ENCODE data around the gene PRH2. TPM values are rescaled to one million over a fixed set of nuclear protein-coding genes. Genes with fewer than 3 reads are reported as not detected.

Gene PRH2
- total RNA-seq, 5 donors from 2014 or later (not counting 1 experiment from before 2014, with no cell fraction given): not detected

DNA sequence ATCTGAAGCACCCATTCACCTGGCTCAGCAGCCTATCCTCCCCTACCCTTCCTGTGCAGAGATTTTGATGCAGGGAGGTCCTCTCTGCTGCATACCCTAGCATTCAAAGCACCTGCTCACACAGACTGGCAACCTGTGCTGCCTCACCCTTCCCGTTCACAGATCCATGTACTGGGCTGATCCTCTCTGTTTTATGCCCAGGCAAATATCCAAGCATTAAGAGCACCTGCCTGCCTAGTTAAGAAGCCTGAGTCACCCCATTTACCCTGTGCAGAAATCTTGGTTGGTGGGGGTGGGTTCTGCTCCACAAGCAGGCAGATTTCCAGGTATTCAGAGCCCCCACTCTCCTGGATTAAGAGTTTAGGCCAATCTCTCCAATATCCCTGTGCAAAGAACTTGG is 28.1 kb upstream of the PRH2 start:
- DNase-seq (no peak), ATAC-seq (replicated peaks in 1 of 4) (no peak)
- H3K27me3 ChIP-seq (replicated peaks in 1 of 2; ENCODE audit: control insufficient read depth in 2 of 2, extremely low read depth in 1 of 2, insufficient read depth in 2 of 2, low read length in 1 of 2): no peaks in the 10 kb centered on the region
- H3K36me3 ChIP-seq (ENCODE audit: control insufficient read depth in 2 of 2, extremely low read depth in 1 of 2, insufficient read depth in 1 of 2, low read length in 1 of 2): peaks cover 0 to 5% of the 10 kb centered on the region in 2 donors
- no peaks in the 10 kb centered on the region for H3K4me1 ChIP-seq (ENCODE audit: control insufficient read depth in 1 of 2, extremely low read depth in 1 of 2, insufficient read depth in 2 of 2, low read length in 2 of 2)
- H3K9me3 ChIP-seq: no peaks in the 10 kb centered on the region
- H3K9me3 Mint-ChIP-seq: peaks cover 11 to 43% (median 22%) of the 10 kb centered on the region in 3 donors
- WGBS (ENCODE audit: insufficient coverage): 100% methylated on average over 1 of the region's 1 CpG
- H3K36me3 Mint-ChIP-seq: peaks cover 68% of the 10 kb centered on the region
- no peaks in the 10 kb centered on the region for H3K4me1 Mint-ChIP-seq
- no peak overlapping the region for H3K27ac ChIP-seq (ENCODE audit: low read length)
- ChIA-PET POLR2A (no interaction called here), CTCF (no interaction called here)
- no peak overlapping the region for H3K27ac Mint-ChIP-seq
- no peaks in the 10 kb centered on the region for H3K27me3 Mint-ChIP-seq
- H3K4me3 ChIP-seq (ENCODE audit: control insufficient read depth in 1 of 2, extremely low read depth in 1 of 2, low read length in 1 of 2): no peak overlapping the region
- H3K4me3 Mint-ChIP-seq: no peak overlapping the region

- H3K36me3 ChIP-seq (ENCODE audit: control insufficient read depth in 2 of 2, extremely low read depth in 1 of 2, insufficient read depth in 1 of 2, low read length in 1 of 2): peaks cover 0 to 5% of the 10 kb centered on the region in 2 donors
- Mint-ChIP-seq H3K9me3 (peaks cover 11 to 44% (median 23%) of the 10 kb centered on the region in 3 donors), H3K4me3 (no peak overlapping the region), H3K27me3 (no peaks in the 10 kb centered on the region), H3K27ac (no peak overlapping the region), H3K4me1 (no peaks in the 10 kb centered on the region), H3K36me3 (peaks cover 70% of the 10 kb centered on the region)
- no peaks in the 10 kb centered on the region for H3K4me1 ChIP-seq (ENCODE audit: control insufficient read depth in 1 of 2, extremely low read depth in 1 of 2, insufficient read depth in 2 of 2, low read length in 2 of 2)
- ATAC-seq (replicated peaks in 1 of 4): no peak
- DNase-seq: no peak
- H3K27ac ChIP-seq (ENCODE audit: low read length): no peak overlapping the region
- ChIA-PET POLR2A (no interaction called here), CTCF (no interaction called here)
- WGBS (ENCODE audit: insufficient coverage): no CpG with 5 or more reads among the region's 1 CpG
- H3K4me3 ChIP-seq (ENCODE audit: control insufficient read depth in 1 of 2, extremely low read depth in 1 of 2, low read length in 1 of 2): no peak overlapping the region
- H3K27me3 ChIP-seq (replicated peaks in 1 of 2; ENCODE audit: control insufficient read depth in 2 of 2, extremely low read depth in 1 of 2, insufficient read depth in 2 of 2, low read length in 1 of 2): no peaks in the 10 kb centered on the region
- H3K9me3 ChIP-seq: no peaks in the 10 kb centered on the region
These were observed 27.6 kb upstream of the PRH2 start for GRCh38 chr12:10901427-10901826.

GRCh38 chr12:10904686-10905085 is 24.4 kb upstream of the PRH2 start:
- Mint-ChIP-seq H3K36me3 (peaks cover 74% of the 10 kb centered on the region), H3K27ac (no peak overlapping the region), H3K4me1 (no peaks in the 10 kb centered on the region), H3K4me3 (no peak overlapping the region), H3K9me3 (peaks cover 11 to 49% (median 26%) of the 10 kb centered on the region in 3 donors), H3K27me3 (no peaks in the 10 kb centered on the region)
- DNase-seq (no peak), ATAC-seq (replicated peaks in 1 of 4) (no peak)
- CTCF ChIA-PET: no interaction called here
- no peaks in the 10 kb centered on the region for H3K4me1 ChIP-seq (ENCODE audit: control insufficient read depth in 1 of 2, extremely low read depth in 1 of 2, insufficient read depth in 2 of 2, low read length in 2 of 2)
- no peak overlapping the region for H3K4me3 ChIP-seq (ENCODE audit: control insufficient read depth in 1 of 2, extremely low read depth in 1 of 2, low read length in 1 of 2)
- H3K27ac ChIP-seq (ENCODE audit: low read length): no peak overlapping the region
- no peaks in the 10 kb centered on the region for H3K9me3 ChIP-seq
- H3K27me3 ChIP-seq (replicated peaks in 1 of 2; ENCODE audit: control insufficient read depth in 2 of 2, extremely low read depth in 1 of 2, insufficient read depth in 2 of 2, low read length in 1 of 2): no peaks in the 10 kb centered on the region
- POLR2A ChIA-PET: no interaction called here
- no CpG with 5 or more reads among the region's 4 CpGs for WGBS (ENCODE audit: insufficient coverage)
- peaks cover 0 to 5% of the 10 kb centered on the region in 2 donors for H3K36me3 ChIP-seq (ENCODE audit: control insufficient read depth in 2 of 2, extremely low read depth in 1 of 2, insufficient read depth in 1 of 2, low read length in 1 of 2)

- Mint-ChIP-seq H3K4me1 (no peaks in the 10 kb centered on the region), H3K36me3 (peaks cover 53% of the 10 kb centered on the region), H3K9me3 (peaks cover 3 to 23% (median 10%) of the 10 kb centered on the region in 3 donors), H3K27ac (no peak within 1 kb of the TSS), H3K27me3 (no peaks in the 10 kb centered on the region), H3K4me3 (no peak within 1 kb of the TSS)
- Histone ChIP-seq H3K36me3 (ENCODE audit: control insufficient read depth in 2 of 2, extremely low read depth in 1 of 2, insufficient read depth in 1 of 2, low read length in 1 of 2) (no peaks in the 10 kb centered on the region), H3K27ac (ENCODE audit: low read length) (no peak within 1 kb of the TSS), H3K27me3 (replicated peaks in 1 of 2; ENCODE audit: control insufficient read depth in 2 of 2, extremely low read depth in 1 of 2, insufficient read depth in 2 of 2, low read length in 1 of 2) (no peaks in the 10 kb centered on the region), H3K4me1 (ENCODE audit: control insufficient read depth in 1 of 2, extremely low read depth in 1 of 2, insufficient read depth in 2 of 2, low read length in 2 of 2) (no peaks in the 10 kb centered on the region), H3K9me3 (no peaks in the 10 kb centered on the region), H3K4me3 (ENCODE audit: control insufficient read depth in 1 of 2, extremely low read depth in 1 of 2, low read length in 1 of 2) (no peak within 1 kb of the TSS)
- no CpG with 5 or more reads among the region's 1 CpG for WGBS (ENCODE audit: insufficient coverage)
- ChIA-PET CTCF (no interaction called here), POLR2A (no interaction called here)
- no peak for DNase-seq
- no peak for ATAC-seq (replicated peaks in 1 of 4)
These were observed 19.6 kb upstream of the PRH2 start, which contains the start of gene TAS2R13 for GRCh38 chr12:10909462-10909861. TSS of gene TAS2R13 (minus strand) at chr12:10909562. CDS start at chr12:10909298, 264 bp downstream.

DNA sequence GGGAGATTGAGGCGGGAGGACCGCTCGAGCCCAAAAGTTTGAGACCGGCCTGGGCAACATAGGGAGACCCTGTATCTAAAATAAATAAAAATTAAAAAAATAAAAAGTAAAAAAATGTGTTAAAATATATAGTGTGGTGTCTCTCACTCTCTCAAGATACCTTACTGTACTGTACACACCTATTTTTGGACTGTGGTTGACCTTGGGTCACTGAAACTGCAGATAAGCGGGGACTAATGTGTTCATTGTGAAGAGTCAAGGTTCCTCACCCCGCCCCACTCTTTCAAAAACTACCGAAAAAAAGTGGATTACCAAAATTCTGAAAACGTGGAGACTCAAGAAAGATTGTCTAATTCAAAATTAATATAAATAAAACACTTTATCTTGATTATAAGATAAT is 18.7 kb upstream of the PRH2 start:
- DNase-seq: no peak
- H3K36me3 Mint-ChIP-seq: peaks cover 45% of the 10 kb centered on the region
- no peak overlapping the region for H3K4me3 ChIP-seq (ENCODE audit: control insufficient read depth in 1 of 2, extremely low read depth in 1 of 2, low read length in 1 of 2)
- ATAC-seq (replicated peaks in 1 of 4): no peak
- H3K9me3 ChIP-seq: no peaks in the 10 kb centered on the region
- peaks cover 0 to 14% (median 3%) of the 10 kb centered on the region in 3 donors for H3K9me3 Mint-ChIP-seq
- no peaks in the 10 kb centered on the region for H3K27me3 Mint-ChIP-seq
- H3K27ac ChIP-seq (ENCODE audit: low read length): no peak overlapping the region
- POLR2A ChIA-PET: no interaction called here
- H3K4me1 ChIP-seq (ENCODE audit: control insufficient read depth in 1 of 2, extremely low read depth in 1 of 2, insufficient read depth in 2 of 2, low read length in 2 of 2): no peaks in the 10 kb centered on the region
- H3K36me3 ChIP-seq (ENCODE audit: control insufficient read depth in 2 of 2, extremely low read depth in 1 of 2, insufficient read depth in 1 of 2, low read length in 1 of 2): no peaks in the 10 kb centered on the region
- H3K4me1 Mint-ChIP-seq: no peaks in the 10 kb centered on the region
- no peak overlapping the region for H3K27ac Mint-ChIP-seq
- no CpG with 5 or more reads among the region's 8 CpGs for WGBS (ENCODE audit: insufficient coverage)
- no peaks in the 10 kb centered on the region for H3K27me3 ChIP-seq (replicated peaks in 1 of 2; ENCODE audit: control insufficient read depth in 2 of 2, extremely low read depth in 1 of 2, insufficient read depth in 2 of 2, low read length in 1 of 2)
- CTCF ChIA-PET: interaction anchor here in 1 of 2 donors (0.6 kb wide), 1 partner anchor 987 kb away, joined by 4 read pairs; no protein-coding TSS in a partner anchor
- no peak overlapping the region for H3K4me3 Mint-ChIP-seq

- ATAC-seq (replicated peaks in 1 of 4): no peak
These were observed 9.2 kb upstream of the PRH2 start for GRCh38 chr12:10919809-10920208.

DNA sequence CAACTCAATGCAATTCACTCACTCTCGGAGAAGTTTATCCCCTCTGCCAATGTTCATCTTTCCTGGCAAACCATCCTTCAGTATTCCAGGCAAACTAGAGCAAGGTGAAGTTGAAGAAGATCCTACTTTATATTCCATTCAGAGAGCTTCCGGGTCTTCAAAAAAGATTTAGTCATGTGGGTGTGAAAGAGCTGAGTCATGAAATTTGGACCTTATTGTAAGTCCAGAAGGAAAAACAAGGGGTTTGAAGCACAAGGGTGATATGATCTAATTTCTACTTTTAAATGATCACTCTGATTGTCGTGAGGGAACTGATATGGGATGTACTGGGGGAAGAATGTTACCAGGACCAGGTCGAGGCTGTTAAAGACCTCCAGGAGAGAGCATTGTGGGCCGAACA is 2.8 kb upstream of the PRH2 start:
- CTCF ChIA-PET: no interaction called here
- no peaks in the 10 kb centered on the region for H3K4me1 ChIP-seq (ENCODE audit: control insufficient read depth in 1 of 2, extremely low read depth in 1 of 2, insufficient read depth in 2 of 2, low read length in 2 of 2)
- Mint-ChIP-seq H3K4me1 (peaks cover 0 to 5% (median 0%) of the 10 kb centered on the region in 3 donors), H3K27me3 (no peaks in the 10 kb centered on the region), H3K36me3 (peaks cover 22% of the 10 kb centered on the region), H3K27ac (no peak overlapping the region), H3K9me3 (peaks cover 0 to 4% (median 0%) of the 10 kb centered on the region in 3 donors), H3K4me3 (no peak overlapping the region)
- H3K27me3 ChIP-seq (replicated peaks in 1 of 2; ENCODE audit: control insufficient read depth in 2 of 2, extremely low read depth in 1 of 2, insufficient read depth in 2 of 2, low read length in 1 of 2): no peaks in the 10 kb centered on the region
- POLR2A ChIA-PET: no interaction called here
- no peaks in the 10 kb centered on the region for H3K36me3 ChIP-seq (ENCODE audit: control insufficient read depth in 2 of 2, extremely low read depth in 1 of 2, insufficient read depth in 1 of 2, low read length in 1 of 2)
- H3K4me3 ChIP-seq (ENCODE audit: control insufficient read depth in 1 of 2, extremely low read depth in 1 of 2, low read length in 1 of 2): no peak overlapping the region
- H3K27ac ChIP-seq (ENCODE audit: low read length): no peak overlapping the region
- WGBS (ENCODE audit: insufficient coverage): 100% methylated on average over 3 of the region's 5 CpGs
- no peaks in the 10 kb centered on the region for H3K9me3 ChIP-seq
- ATAC-seq (replicated peaks in 1 of 4): no peak
- DNase-seq: no peak

More at GRCh38 chr12:10919809-10920208, 9.2 kb upstream of the PRH2 start:
- H3K9me3 ChIP-seq: no peaks in the 10 kb centered on the region
- Mint-ChIP-seq H3K4me1 (no peaks in the 10 kb centered on the region), H3K4me3 (no peak overlapping the region), H3K27ac (no peak overlapping the region), H3K36me3 (peaks cover 5% of the 10 kb centered on the region), H3K9me3 (no peaks in the 10 kb centered on the region), H3K27me3 (no peaks in the 10 kb centered on the region)
- no peak overlapping the region for H3K27ac ChIP-seq (ENCODE audit: low read length)
- H3K27me3 ChIP-seq (replicated peaks in 1 of 2; ENCODE audit: control insufficient read depth in 2 of 2, extremely low read depth in 1 of 2, insufficient read depth in 2 of 2, low read length in 1 of 2): no peaks in the 10 kb centered on the region
- ChIA-PET POLR2A (no interaction called here), CTCF (no interaction called here)
- H3K36me3 ChIP-seq (ENCODE audit: control insufficient read depth in 2 of 2, extremely low read depth in 1 of 2, insufficient read depth in 1 of 2, low read length in 1 of 2): no peaks in the 10 kb centered on the region
- no peak overlapping the region for H3K4me3 ChIP-seq (ENCODE audit: control insufficient read depth in 1 of 2, extremely low read depth in 1 of 2, low read length in 1 of 2)
- H3K4me1 ChIP-seq (ENCODE audit: control insufficient read depth in 1 of 2, extremely low read depth in 1 of 2, insufficient read depth in 2 of 2, low read length in 2 of 2): no peaks in the 10 kb centered on the region
- DNase-seq: no peak
- WGBS (ENCODE audit: insufficient coverage): no CpG with 5 or more reads among the region's 1 CpG
